G401.6 (cell line): ENCODE measurements around the gene LRRC75A.
"Not testable (repeated sequence)": the region's sequence is repeated elsewhere in the genome, so short reads cannot be mapped to it uniquely, and the experiment has no call there.

Source experiments
- FAIRE-seq: peaks from 2 replicates; lab custom pipeline; 2012; peaks lifted over from hg19 to GRCh38; lab: Jason Lieb, UNC

LRRC75A gene

GRCh38 chr17:16449121-16449570 lies 42.8 kb downstream of the LRRC75A start:
- FAIRE-seq = peak; percentile 88

GRCh38 chr17:16448490-16448889 lies 43.5 kb downstream of the LRRC75A start:
- FAIRE-seq = peak; percentile 8

GRCh38 chr17:16447676-16448075 lies 44.3 kb downstream of the LRRC75A start:
- FAIRE-seq = no peak

- FAIRE-seq = peak; percentile 91
These were observed 45.5 kb downstream of the LRRC75A start for GRCh38 chr17:16446338-16446983.

- FAIRE-seq = no peak
These were observed 47.6 kb downstream of the LRRC75A start for GRCh38 chr17:16444258-16444886.

- FAIRE-seq = peak; percentile 68
These were observed 48.3 kb downstream of the LRRC75A start for GRCh38 chr17:16443511-16444257.

- FAIRE-seq = peak; percentile 34
These were observed 49.1 kb downstream of the LRRC75A start for GRCh38 chr17:16442594-16443510.

GRCh38 chr17:16442141-16442540 lies 49.9 kb downstream of the LRRC75A start:
- no peak for FAIRE-seq

- no peak for FAIRE-seq
These were observed 50.9 kb downstream of the LRRC75A start for GRCh38 chr17:16440901-16441629.

GRCh38 chr17:16440354-16440753 lies 51.6 kb downstream of the LRRC75A start:
- not testable (repeated sequence) for FAIRE-seq

- no peak for FAIRE-seq
These were observed 52.1 kb downstream of the LRRC75A start for GRCh38 chr17:16439811-16440351.

- FAIRE-seq = no peak
These were observed 52.6 kb downstream of the LRRC75A start for GRCh38 chr17:16439303-16439791.

GRCh38 chr17:16438557-16439302 lies 53.3 kb downstream of the LRRC75A start:
- peak; percentile 99 for FAIRE-seq

- no peak for FAIRE-seq
These were observed 53.8 kb downstream of the LRRC75A start for GRCh38 chr17:16438173-16438556.

- FAIRE-seq = no peak
These were observed 54.9 kb downstream of the LRRC75A start for GRCh38 chr17:16437083-16437482.

GRCh38 chr17:16435925-16436886 lies 55.8 kb downstream of the LRRC75A start:
- no peak for FAIRE-seq

- FAIRE-seq = no peak
These were observed 57.3 kb downstream of the LRRC75A start for GRCh38 chr17:16434662-16435061.

GRCh38 chr17:16433514-16433913 lies 58.5 kb downstream of the LRRC75A start:
- FAIRE-seq = no peak

- FAIRE-seq = no peak
These were observed 60.0 kb downstream of the LRRC75A start for GRCh38 chr17:16432017-16432416.
